AG10803 (cell line): ENCODE measurements around the gene GPHN.
A peak's percentile ranks its signal among the peaks of the same experiment; 100 is the strongest.

Experiments
- DNase-seq: peaks from one replicate; pipeline ENCODE4 v3.0.0; 2010; ENCODE audit warnings: low read depth
- H3K4me3 ChIP-seq: 2 replicates; pipeline ENCODE4 v1.5.1; 2011; ENCODE audit warnings: mild to moderate bottlenecking, low read length, control low read depth
- CTCF ChIP-seq: conservative IDR thresholded peaks from 2 replicates; pipeline ENCODE4 v1.5.1; 2011; ENCODE audit warnings: mild to moderate bottlenecking, low read length, control low read depth, inconsistent platforms

Gene GPHN

DNA sequence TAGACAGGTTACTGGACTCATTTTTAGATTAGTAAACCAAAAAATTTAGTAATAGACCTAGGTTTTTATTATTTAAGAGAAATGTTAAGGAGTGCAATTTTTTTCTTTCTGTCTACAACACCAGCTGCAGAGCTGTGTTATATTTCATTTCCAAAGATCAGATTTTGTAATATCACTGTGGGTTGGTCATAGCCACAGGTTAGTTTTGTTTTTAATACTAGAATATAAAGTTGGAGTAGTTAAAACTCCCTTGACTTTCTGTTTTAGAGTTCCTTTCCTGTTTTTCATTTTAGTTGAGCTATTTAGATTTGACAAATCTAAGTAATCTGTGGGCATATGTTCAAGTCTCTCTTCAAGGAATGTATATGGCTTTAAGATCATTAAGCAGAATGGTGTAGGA is 650.6 kb downstream of the GPHN start:
- TF ChIP-seq CTCF: no peak
- no peak for DNase-seq

DNA sequence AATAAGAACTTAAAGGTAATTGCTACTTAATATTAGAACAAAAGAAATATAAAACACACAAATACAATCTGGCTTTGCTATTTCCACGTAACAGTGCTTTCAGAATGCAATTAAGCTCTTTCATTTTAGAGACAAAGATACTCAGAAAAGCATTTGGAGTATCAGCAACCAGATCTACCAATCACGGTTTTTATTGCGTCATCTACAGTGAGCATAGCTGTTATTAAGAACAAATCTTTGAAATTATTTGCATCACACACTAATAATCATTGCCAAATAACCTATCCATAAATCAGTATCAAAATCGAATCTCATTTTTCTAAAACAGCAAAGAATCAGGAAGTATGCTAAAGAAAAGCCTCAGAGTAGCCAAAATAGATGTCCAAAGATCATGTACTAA is 654.4 kb downstream of the GPHN start:
- DNase-seq: no peak
- no peak for TF ChIP-seq CTCF
- H3K4me3 ChIP-seq: no peak overlapping the region

More for the DNA sequence above, 650.6 kb downstream of the GPHN start:
- no peak overlapping the region for H3K4me3 ChIP-seq

DNA sequence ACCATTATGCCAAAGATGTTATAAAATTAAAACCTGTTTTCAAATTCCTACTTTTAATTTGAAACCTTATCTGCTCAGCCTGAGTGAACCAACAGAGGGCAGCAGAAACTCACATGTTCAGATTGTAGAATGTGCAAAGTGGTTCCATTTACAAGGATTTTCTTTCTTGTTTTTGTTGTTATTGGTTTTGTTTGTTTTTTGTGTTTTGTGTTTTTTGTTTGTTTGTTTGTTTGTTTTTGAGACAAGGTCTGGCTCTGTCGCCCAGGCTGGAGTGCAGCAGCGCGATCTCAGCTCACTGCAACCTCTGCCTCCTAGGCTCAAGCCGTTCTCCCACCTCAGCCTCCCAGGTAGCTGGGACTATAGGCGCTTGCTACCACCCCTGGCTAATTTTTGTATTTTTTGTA is 658.5 kb downstream of the GPHN start:
- TF ChIP-seq CTCF: peak; percentile 96
- peak; percentile 55 for DNase-seq
- H3K4me3 ChIP-seq: no peak overlapping the region

GRCh38 chr14:67167420-67168109 is 659.6 kb downstream of the GPHN start:
- DNase-seq: peak; percentile 41
- no peak overlapping the region for H3K4me3 ChIP-seq
- TF ChIP-seq CTCF: no peak

DNA sequence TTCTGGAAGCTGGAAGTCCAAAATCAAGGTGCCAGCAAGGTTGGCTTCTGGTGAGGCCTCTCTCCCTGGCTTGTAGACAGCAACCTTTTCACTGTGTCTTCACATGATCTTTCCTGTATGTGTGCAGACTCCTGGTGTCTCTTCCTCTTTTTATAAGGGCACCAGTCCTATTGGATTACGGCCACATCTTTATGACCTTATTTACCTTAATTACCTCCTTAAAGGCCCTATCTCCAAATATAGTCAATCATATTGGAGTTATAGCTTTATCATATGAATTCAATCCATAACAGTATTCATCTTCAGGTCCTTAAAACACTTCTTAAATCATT is 660.1 kb downstream of the GPHN start:
- no peak overlapping the region for H3K4me3 ChIP-seq
- no peak for TF ChIP-seq CTCF
- no peak for DNase-seq

GRCh38 chr14:67170660-67171059 is 662.7 kb downstream of the GPHN start:
- TF ChIP-seq CTCF: no peak
- no peak overlapping the region for H3K4me3 ChIP-seq
- no peak for DNase-seq

DNA sequence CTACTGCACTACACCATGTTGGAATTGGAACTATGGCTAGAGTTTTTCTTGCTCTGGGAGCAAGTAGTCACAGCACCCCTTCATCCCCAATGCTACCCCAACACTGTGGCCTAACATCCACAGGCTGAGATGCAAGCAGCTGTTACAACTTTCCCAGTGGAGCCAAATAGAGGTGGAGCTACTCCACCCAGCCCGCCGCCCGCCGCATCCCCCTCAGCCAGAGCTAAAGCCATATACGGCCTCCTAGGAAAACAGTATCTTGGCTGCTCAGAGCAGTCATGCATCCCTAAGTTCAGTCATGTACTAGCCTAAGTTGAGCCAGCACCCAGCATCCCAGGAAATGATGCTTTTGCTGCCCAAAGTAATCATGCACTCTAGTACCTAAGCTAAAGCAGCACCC is 664.1 kb downstream of the GPHN start:
- H3K4me3 ChIP-seq: no peak overlapping the region
- no peak for TF ChIP-seq CTCF
- no peak for DNase-seq
